Right lobe of liver (tissue), 6 donors: ENCODE results near the gene BAIAP2. TPM values are rescaled to one million over a fixed set of nuclear protein-coding genes. Genes with fewer than 3 reads are reported as not detected.

Experiments used
- ATAC-seq, 4 donors: fragments of 200-7000 bp; cut with Tn5 transposase; one replicate each; pipeline ENCODE4 v1.9.1; 2020; ENCODE audit warnings: mild to moderate bottlenecking in 4 of 4, moderate library complexity in 4 of 4
- DNase-seq, 3 donors: peaks; one replicate each; pipeline ENCODE4 v3.0.0-alpha.2; 2020
- H3K27ac ChIP-seq, 3 donors: fragments of 200-600 bp; one replicate each; pipeline ENCODE4 v1.8.0; 2022
- H3K27me3 ChIP-seq, 2 donors: fragments of 200-600 bp; one replicate each; pipeline ENCODE4 v1.8.0; 2022
- H3K36me3 ChIP-seq, 4 donors: fragments of 200-600 bp; sonication (generic) in 1 of 4; one replicate each; pipeline versions ENCODE4 v1.5.1 to v1.8.0; 2017 to 2022; ENCODE audit warnings: control low read depth in 1 of 4
- H3K4me1 ChIP-seq, 4 donors: fragments of 200-600 bp; sonication (generic) in 1 of 4; one replicate each; pipeline versions ENCODE4 v1.5.1 to v1.8.0; 2017 to 2022; ENCODE audit warnings: control low read depth in 1 of 4
- H3K4me3 ChIP-seq, 3 donors: fragments of 200-600 bp; one replicate each; pipeline ENCODE4 v1.8.0; 2022
- H3K9me3 ChIP-seq, 4 donors: fragments of 200-600 bp; sonication (generic) in 1 of 4; one replicate each; pipeline versions ENCODE4 v1.5.1 to v1.8.0; 2017 to 2022; ENCODE audit warnings: control low read depth in 1 of 4
- POLR2A ChIP-seq: fragments of 450-650 bp; IDR thresholded peaks from one replicate; pipeline ENCODE4 v1.6.1; 2017; ENCODE audit warnings: antibody characterized with exemption, mild to moderate bottlenecking
- WGBS: methylation state at CpG from one replicate; pipeline ENCODE4 v1.1.6; 2018; ENCODE audit warnings: low coverage, low lambda C conversion rate; ENCODE audit not compliant: insufficient coverage; ENCODE audit errors: missing lambda C conversion rate; 5-methylcytosine and 5-hydroxymethylcytosine counted together
- intact Hi-C, 2 donors: fragments of 100-400 bp; cut with DNase I; formaldehyde crosslinking; loops; one replicate each; pipeline versions ENCODE4 v1.11.2 to v1.14.1; 2022
- total RNA-seq, 6 experiments: library from RNA; depleted of rRNA in 2 of 6; stranded (reverse); fragments of >200 nt in 2 of 6; fragmentation: NEBNext Ultra II Directional in 3 of 6; extraction: Animal tissue kit (Norgen Biotek cat#: 25700) in 3 of 6; gene quantifications; one replicate each; pipeline versions ENCODE4 v1.1.0 to v1.2.4, GENCODE V29; 2016 to 2023
- TF ChIP-seq, protein P1 (sequence below), 4 donors: fragments of 200-600 bp in 3 of 4; fragments of 450-650 bp in 1 of 4; IDR thresholded peaks; one replicate each; pipeline versions ENCODE4 v1.5.1 to v1.8.0; 2016 to 2022; ENCODE audit warnings: antibody characterized with exemption in 4 of 4, mild to moderate bottlenecking in 2 of 4
- donor health status: DM: no; HTN: yes; CAD: no.
- donor health status: DM: no; HTN: no; CAD: no.
- donor health status: DM: no; HTN: no; CAD: no.
- donor health status: DM: no; HTN: yes; CAD: no.
- donor health status: DM: no; HTN: yes; CAD: no.

Gene BAIAP2
- total RNA-seq, 6 experiments from 2014 or later, result 46.6 to 139 (median 63.3) TPM

DNA sequence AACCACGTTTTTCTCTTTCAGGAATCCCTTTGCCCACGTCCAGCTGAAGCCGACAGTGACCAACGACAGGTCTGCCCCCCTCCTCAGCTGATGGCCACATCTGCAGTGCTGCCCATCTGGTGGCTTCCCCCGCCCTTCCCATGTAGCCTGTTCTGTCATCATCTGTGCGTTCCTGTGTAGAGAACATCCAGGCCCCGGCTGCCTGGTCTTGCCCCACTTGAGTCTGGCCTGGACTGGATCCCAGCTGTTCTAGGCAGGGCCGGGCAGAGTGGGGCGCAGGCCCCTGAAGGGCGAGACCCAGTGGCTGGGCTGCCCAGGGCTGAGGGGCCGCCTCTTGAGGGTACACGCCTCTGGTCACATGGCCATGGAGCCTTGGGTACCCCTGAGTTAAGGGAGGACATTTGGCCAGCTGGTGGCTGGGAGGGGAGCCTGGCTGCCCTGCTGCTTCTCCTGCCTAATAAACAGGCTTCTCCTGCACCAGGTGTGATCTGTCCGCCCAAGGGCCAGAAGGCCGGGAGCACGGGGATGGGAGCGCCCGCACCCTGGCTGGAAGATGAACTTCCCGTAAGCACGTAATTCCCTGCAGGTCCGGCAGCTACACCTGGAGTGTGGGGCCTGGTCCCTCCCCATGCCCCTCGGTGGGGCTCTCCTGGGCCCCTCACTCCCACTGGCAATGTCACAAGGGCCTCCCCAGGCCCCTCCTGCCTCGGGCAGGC lies 81.0 kb downstream of the BAIAP2 start:
- peaks cover 0 to 8% (median 4%) of the 10 kb centered on the region in 4 donors for H3K36me3 ChIP-seq
- peak overlapping the region in 1 of 3 donors; percentile 37 for H3K27ac ChIP-seq
- WGBS, result 80% methylated on average over 2 of the region's 22 CpGs

GRCh38 chr17:81116704-81117103 lies 81.8 kb downstream of the BAIAP2 start:
- TF ChIP-seq, protein P1, sequence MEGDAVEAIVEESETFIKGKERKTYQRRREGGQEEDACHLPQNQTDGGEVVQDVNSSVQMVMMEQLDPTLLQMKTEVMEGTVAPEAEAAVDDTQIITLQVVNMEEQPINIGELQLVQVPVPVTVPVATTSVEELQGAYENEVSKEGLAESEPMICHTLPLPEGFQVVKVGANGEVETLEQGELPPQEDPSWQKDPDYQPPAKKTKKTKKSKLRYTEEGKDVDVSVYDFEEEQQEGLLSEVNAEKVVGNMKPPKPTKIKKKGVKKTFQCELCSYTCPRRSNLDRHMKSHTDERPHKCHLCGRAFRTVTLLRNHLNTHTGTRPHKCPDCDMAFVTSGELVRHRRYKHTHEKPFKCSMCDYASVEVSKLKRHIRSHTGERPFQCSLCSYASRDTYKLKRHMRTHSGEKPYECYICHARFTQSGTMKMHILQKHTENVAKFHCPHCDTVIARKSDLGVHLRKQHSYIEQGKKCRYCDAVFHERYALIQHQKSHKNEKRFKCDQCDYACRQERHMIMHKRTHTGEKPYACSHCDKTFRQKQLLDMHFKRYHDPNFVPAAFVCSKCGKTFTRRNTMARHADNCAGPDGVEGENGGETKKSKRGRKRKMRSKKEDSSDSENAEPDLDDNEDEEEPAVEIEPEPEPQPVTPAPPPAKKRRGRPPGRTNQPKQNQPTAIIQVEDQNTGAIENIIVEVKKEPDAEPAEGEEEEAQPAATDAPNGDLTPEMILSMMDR (IDR thresholded peaks at IDR 0.05), result no peak
- TF ChIP-seq POLR2A, result peak; percentile 63
- Histone ChIP-seq H3K36me3 (peaks cover 0 to 6% (median 0%) of the 10 kb centered on the region in 4 donors), H3K4me1 (peaks cover 0 to 23% (median 8%) of the 10 kb centered on the region in 4 donors), H3K4me3 (no peak overlapping the region), H3K9me3 (no peaks in the 10 kb centered on the region), H3K27me3 (no peaks in the 10 kb centered on the region), H3K27ac (peak overlapping the region in 1 of 3 donors; percentile 37)
- ATAC-seq (peak; percentile 60 to 79 (median 70)), DNase-seq (peak; percentile 75 to 90 (median 87))
- WGBS, result 34% methylated on average over 5 of the region's 8 CpGs
- intact Hi-C loops, result no loop called here

More for the DNA sequence above, 81.0 kb downstream of the BAIAP2 start:
- TF ChIP-seq, protein P1 (IDR thresholded peaks at IDR 0.05), result no peak
- no peak for TF ChIP-seq POLR2A
- intact Hi-C loops, result no loop called here
- no peaks in the 10 kb centered on the region for H3K9me3 ChIP-seq
- no peak overlapping the region for H3K4me3 ChIP-seq
- DNase-seq, result no peak
- H3K27me3 ChIP-seq, result no peaks in the 10 kb centered on the region
- ATAC-seq, result no peak
- H3K4me1 ChIP-seq, result peaks cover 0 to 23% (median 8%) of the 10 kb centered on the region in 4 donors

DNA sequence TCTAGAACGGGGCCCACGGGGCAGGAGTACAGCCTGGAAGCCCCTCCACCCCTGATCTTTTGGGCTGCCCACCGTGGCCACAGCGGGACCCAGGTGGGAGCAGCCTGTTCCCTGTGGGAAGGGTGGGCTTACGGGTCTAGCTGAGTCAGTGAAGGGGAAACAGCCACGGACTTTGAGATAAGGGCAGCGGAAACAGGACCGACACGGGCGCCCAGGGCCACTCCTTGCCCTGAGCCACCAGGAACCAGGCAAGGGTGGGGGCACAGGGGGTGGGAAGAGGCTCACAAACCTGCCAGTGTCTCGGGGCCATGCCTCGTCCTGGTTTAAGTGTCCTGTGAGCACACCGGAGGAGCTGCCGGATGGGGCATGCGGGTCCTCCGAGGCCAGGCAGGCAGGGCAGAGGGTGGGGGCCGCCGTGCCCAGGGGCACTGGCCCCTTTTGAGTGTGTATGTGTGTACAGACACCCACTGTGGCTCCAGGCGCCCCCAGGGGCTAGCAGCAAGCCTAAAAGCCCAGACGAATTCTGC lies 82.8 kb downstream of the BAIAP2 start:
- Histone ChIP-seq H3K9me3 (no peaks in the 10 kb centered on the region), H3K36me3 (no peaks in the 10 kb centered on the region), H3K4me1 (peaks cover 0 to 23% (median 8%) of the 10 kb centered on the region in 4 donors), H3K4me3 (no peak overlapping the region), H3K27me3 (no peaks in the 10 kb centered on the region), H3K27ac (no peak overlapping the region)
- TF ChIP-seq, protein P1 (IDR thresholded peaks at IDR 0.05), result no peak
- no peak for TF ChIP-seq POLR2A
- no peak for DNase-seq
- ATAC-seq, result peak in 1 of 4 donors; percentile 2
- 20% methylated on average over 1 of the region's 20 CpGs for WGBS
- intact Hi-C loops, result no loop called here

DNA sequence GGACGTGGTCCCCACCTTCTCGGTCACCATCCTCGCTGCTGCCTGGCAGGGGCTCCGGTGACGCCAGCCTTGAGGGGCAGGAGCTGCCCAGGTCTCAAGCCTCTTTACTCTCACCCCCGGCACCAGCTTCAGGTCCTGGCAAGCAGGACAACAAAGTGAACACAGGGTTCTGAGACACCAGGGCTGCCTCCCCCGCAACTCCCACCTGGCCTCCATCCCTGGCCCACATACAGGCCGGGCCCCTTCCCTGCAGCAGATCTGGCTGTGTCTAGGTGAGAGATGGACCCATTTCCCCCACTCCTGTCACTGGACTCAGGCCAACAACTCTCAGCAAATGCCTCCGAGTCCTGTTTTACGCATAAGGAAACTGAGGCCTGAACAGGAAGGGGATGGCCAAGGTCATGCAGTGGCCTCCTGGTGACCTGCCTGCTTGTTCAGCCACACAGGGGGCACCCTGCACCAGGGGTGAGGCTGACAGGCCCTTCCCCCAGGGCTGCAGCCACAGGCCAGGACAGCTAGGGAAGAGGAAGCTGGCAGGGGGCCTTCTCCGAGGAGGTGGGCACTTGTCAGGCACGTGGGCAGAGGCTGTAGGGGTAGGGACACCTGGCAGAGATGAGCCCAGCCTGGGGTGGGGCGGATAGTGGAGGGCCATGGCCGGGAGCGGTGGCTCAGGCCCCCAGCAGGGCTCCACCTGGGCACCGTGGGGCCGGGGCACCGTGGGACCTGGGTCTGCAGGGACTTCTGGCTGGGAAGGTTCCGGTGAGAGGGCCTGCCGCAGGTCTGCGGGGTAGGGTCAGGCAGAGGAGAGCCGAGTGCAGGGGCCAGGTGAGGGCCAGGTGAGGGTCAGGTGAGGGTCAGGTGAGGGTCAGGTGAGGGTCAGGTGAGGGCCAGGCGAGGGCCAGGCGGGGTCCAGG lies 83.6 kb downstream of the BAIAP2 start:
- 33% methylated on average over 3 of the region's 24 CpGs for WGBS
- ATAC-seq (peak in 2 of 4 donors; percentile 3), DNase-seq (peak in 1 of 3 donors; percentile 62)
- intact Hi-C loops, result no loop called here
- Histone ChIP-seq H3K9me3 (no peaks in the 10 kb centered on the region), H3K4me3 (no peak overlapping the region), H3K27me3 (no peaks in the 10 kb centered on the region), H3K27ac (no peak overlapping the region), H3K36me3 (no peaks in the 10 kb centered on the region), H3K4me1 (peaks cover 0 to 23% (median 8%) of the 10 kb centered on the region in 4 donors)
- TF ChIP-seq, protein P1 (IDR thresholded peaks at IDR 0.05), result no peak
- TF ChIP-seq POLR2A, result no peak
